Measurements from ENCODE around the gene KRT27.

DNA sequence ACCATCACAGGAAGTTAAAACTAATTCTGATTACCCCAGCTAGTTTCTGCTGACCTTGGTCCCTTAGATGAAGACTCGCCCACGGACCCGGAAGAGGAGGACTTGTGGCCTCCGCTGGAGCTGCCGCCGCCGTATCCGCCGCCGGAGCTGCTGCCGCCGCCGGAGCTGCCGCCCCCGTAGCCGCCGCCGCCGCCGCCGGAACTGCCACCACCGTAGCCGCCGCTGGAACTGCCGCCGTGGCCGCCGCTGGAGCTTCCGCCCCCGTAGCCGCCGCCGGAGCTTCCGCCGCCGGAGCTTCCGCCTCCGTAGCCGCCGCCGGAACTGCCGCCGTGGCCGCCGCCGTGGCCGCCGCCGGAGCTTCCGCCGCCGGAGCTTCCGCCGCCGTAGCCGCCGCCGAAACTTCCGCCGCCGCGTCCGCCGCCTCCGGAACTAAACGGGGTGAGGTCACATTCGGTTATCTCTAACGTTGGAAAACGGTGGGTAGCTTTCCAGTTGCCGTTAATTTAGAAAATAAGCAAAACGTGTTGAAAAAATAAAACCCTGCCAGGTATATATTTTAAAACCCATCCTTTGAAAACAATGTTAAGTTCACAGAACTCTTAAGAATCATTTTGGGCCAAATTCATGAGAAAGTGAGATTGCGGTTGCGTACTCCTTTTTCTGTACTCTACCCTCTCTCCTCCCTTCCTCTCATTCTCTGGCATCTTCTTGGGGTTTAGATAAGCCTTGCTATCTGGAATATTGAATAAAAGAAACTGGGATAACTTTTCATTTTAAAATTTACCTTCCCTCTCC is 36.6 kb upstream of the KRT27 start:
- TF ChIP-seq POLR2A (IDR thresholded peaks at IDR 0.05): peak in 1 of 2 donors; percentile 71
- TF ChIP-seq, protein P1, sequence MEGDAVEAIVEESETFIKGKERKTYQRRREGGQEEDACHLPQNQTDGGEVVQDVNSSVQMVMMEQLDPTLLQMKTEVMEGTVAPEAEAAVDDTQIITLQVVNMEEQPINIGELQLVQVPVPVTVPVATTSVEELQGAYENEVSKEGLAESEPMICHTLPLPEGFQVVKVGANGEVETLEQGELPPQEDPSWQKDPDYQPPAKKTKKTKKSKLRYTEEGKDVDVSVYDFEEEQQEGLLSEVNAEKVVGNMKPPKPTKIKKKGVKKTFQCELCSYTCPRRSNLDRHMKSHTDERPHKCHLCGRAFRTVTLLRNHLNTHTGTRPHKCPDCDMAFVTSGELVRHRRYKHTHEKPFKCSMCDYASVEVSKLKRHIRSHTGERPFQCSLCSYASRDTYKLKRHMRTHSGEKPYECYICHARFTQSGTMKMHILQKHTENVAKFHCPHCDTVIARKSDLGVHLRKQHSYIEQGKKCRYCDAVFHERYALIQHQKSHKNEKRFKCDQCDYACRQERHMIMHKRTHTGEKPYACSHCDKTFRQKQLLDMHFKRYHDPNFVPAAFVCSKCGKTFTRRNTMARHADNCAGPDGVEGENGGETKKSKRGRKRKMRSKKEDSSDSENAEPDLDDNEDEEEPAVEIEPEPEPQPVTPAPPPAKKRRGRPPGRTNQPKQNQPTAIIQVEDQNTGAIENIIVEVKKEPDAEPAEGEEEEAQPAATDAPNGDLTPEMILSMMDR (IDR thresholded peaks at IDR 0.05): no peak
